DND-41 (cell line): Measurements from ENCODE around the gene FIBCD1.

ENCODE experiments used
- EZH2 ChIP-seq: IDR thresholded peaks from 3 replicates; pipeline ENCODE4 v1.6.1; 2012; ENCODE audit warnings: borderline replicate concordance, low read depth, mild to moderate bottlenecking, moderate library complexity, low read length, inconsistent platforms; ENCODE audit not compliant: severe bottlenecking
- TF ChIP-seq, protein P1 (sequence below): IDR thresholded peaks from 2 replicates; pipeline ENCODE4 v1.5.1; 2012; ENCODE audit warnings: borderline replicate concordance, low read length, moderate library complexity, mild to moderate bottlenecking; ENCODE audit not compliant: poor library complexity, severe bottlenecking; ENCODE audit errors: extremely low read depth

DNA sequence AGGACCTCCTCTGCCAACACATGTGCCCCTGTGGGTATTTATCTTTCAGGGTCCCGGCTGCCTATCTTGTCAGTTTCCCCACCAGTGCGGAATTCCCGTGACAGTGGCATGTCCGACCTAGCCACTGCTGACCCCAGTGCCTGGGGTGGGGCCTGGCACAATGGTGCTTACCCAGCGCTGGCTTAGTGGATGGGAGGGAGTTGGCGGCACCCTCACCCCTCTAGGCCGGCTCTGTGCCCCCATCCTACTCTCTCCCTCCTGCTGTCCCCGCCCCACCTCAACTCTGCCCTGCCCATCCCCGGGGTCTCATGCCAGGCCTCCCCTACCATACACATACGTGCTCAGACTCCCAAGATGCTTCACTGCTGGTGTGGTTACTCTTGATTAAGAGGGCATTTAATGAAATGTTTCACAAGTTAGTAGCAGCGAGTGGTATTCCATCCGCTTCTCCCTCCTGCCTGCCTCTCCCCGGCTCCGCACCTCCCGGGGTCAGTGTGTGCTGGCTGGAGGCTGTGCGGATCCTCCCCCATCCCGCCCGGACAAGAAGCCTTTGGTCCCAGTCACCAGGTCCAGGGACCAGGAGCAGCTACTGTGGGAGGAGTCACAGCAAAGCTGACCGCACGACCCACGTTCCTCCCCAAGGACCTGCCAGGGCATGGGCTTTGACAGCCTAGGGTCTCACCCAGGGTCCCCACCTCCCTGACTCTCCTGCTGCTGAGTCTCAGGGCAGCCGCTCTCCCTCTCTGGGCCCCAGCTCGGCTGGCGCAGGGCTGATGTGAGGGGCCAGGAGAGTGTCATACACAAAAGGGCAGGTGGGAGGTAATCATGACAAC, 32.9 kb downstream of the FIBCD1 start:
- no peak for TF ChIP-seq EZH2
- TF ChIP-seq, protein P1, sequence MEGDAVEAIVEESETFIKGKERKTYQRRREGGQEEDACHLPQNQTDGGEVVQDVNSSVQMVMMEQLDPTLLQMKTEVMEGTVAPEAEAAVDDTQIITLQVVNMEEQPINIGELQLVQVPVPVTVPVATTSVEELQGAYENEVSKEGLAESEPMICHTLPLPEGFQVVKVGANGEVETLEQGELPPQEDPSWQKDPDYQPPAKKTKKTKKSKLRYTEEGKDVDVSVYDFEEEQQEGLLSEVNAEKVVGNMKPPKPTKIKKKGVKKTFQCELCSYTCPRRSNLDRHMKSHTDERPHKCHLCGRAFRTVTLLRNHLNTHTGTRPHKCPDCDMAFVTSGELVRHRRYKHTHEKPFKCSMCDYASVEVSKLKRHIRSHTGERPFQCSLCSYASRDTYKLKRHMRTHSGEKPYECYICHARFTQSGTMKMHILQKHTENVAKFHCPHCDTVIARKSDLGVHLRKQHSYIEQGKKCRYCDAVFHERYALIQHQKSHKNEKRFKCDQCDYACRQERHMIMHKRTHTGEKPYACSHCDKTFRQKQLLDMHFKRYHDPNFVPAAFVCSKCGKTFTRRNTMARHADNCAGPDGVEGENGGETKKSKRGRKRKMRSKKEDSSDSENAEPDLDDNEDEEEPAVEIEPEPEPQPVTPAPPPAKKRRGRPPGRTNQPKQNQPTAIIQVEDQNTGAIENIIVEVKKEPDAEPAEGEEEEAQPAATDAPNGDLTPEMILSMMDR = no peak
